ENCODE data around the gene GET3. TPM values are rescaled to one million over a fixed set of nuclear protein-coding genes. Genes with fewer than 3 reads are reported as not detected.

GET3 gene
- total and polyA plus RNA-seq, 2 of the 4 experiments (the other 2 are of a cell fraction), result 129 to 152 TPM

- Histone ChIP-seq H4K5ac (ENCODE audit: low read depth, low read length) (no peak overlapping the region), H3K56ac (ENCODE audit: extremely low read depth, insufficient read depth, low read length) (no peak overlapping the region), H3K36me3 (ENCODE audit: control insufficient read depth, insufficient read depth, low read length) (peaks cover 2% of the 10 kb centered on the region; the same call in 1 of the 2 replicates), H3K4ac (ENCODE audit: low read depth, low read length) (no peak overlapping the region), H3K9me1 (ENCODE audit: insufficient read depth, low read length) (no peaks in the 10 kb centered on the region; the same call in 1 of the 2 replicates), H3K23ac (ENCODE audit: low read depth, low read length) (no peak overlapping the region), H3K18ac (ENCODE audit: low read depth, low read length) (no peak overlapping the region), H3K27me3 (ENCODE audit: control insufficient read depth, insufficient read depth, low read length) (no peaks in the 10 kb centered on the region), H2BK20ac (ENCODE audit: low read depth, low read length) (no peak overlapping the region), H2AK5ac (ENCODE audit: low read depth, low read length) (no peak overlapping the region), H2AK9ac (replicated peaks; ENCODE audit: low read depth, low read length, poor library complexity) (no peak overlapping the region), H3K4me3 (ENCODE audit: insufficient read depth, low read depth, low read length) (no peak overlapping the region), H3K9me3 (ENCODE audit: control insufficient read depth, insufficient read depth, low read length) (no peaks in the 10 kb centered on the region), H2BK15ac (ENCODE audit: low read depth, low read length) (no peak overlapping the region), H3K4me1 (ENCODE audit: control insufficient read depth, insufficient read depth, low read length) (peaks cover 2% of the 10 kb centered on the region; the same call in 1 of the 2 replicates), H3K14ac (replicated peaks; ENCODE audit: low read depth, low read length) (no peak overlapping the region), H2BK120ac (ENCODE audit: low read depth, low read length) (no peak overlapping the region), H2BK5ac (ENCODE audit: low read depth, low read length, poor library complexity, severe bottlenecking) (no peak overlapping the region), H4K20me1 (ENCODE audit: insufficient read depth, low read length) (no peaks in the 10 kb centered on the region; the same call in 1 of the 2 replicates), H3K27ac (ENCODE audit: insufficient read depth, low read length) (no peak overlapping the region), H3K9ac (ENCODE audit: low read depth, low read length) (no peak overlapping the region), H4K91ac (ENCODE audit: insufficient read depth, low read depth, low read length) (no peak overlapping the region), H3K79me1 (ENCODE audit: low read depth in 1 of 2, low read length in 2 of 2) (peaks cover 7 to 27% of the 10 kb centered on the region in 2 experiments), H3K4me2 (ENCODE audit: low read depth, low read length) (no peak overlapping the region), H2AFZ (replicated peaks; ENCODE audit: low read length, poor library complexity) (no peak overlapping the region), H4K8ac (ENCODE audit: low read depth in 2 of 2, low read length in 2 of 2) (no peak overlapping the region)
- ChIA-PET POLR2A (ENCODE audit: unreplicated experiment) (no interaction called here), CTCF (no interaction called here)
- no peak for TF ChIP-seq MXI1 (IDR thresholded peaks at IDR 0.05; ENCODE audit: borderline replicate concordance, low read depth, low read length)
- no peak for TF ChIP-seq RCOR1 (IDR thresholded peaks at IDR 0.05; ENCODE audit: insufficient replicate concordance, low read length)
- no peak for TF ChIP-seq CHD1 (IDR thresholded peaks at IDR 0.05; ENCODE audit: low read depth, low read length)
- no peak for TF ChIP-seq NFE2L2 (IDR thresholded peaks at IDR 0.05; ENCODE audit: low read depth, low read length)
- no peak for TF ChIP-seq MAFK (IDR thresholded peaks at IDR 0.05; ENCODE audit: low read depth, low read length)
- TF ChIP-seq, protein P1, sequence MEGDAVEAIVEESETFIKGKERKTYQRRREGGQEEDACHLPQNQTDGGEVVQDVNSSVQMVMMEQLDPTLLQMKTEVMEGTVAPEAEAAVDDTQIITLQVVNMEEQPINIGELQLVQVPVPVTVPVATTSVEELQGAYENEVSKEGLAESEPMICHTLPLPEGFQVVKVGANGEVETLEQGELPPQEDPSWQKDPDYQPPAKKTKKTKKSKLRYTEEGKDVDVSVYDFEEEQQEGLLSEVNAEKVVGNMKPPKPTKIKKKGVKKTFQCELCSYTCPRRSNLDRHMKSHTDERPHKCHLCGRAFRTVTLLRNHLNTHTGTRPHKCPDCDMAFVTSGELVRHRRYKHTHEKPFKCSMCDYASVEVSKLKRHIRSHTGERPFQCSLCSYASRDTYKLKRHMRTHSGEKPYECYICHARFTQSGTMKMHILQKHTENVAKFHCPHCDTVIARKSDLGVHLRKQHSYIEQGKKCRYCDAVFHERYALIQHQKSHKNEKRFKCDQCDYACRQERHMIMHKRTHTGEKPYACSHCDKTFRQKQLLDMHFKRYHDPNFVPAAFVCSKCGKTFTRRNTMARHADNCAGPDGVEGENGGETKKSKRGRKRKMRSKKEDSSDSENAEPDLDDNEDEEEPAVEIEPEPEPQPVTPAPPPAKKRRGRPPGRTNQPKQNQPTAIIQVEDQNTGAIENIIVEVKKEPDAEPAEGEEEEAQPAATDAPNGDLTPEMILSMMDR (conservative IDR thresholded peaks at IDR 0.05; ENCODE audit: low read depth, low read length), result no peak
- no peak for TF ChIP-seq CEBPB (IDR thresholded peaks at IDR 0.05; ENCODE audit: low read depth, low read length)
- TF ChIP-seq RAD21 (IDR thresholded peaks at IDR 0.05; ENCODE audit: low read length), result no peak
- no peak for TF ChIP-seq USF2 (IDR thresholded peaks at IDR 0.05; ENCODE audit: low read depth, low read length)
- TF ChIP-seq FOS (IDR thresholded peaks at IDR 0.05; ENCODE audit: low read depth, low read length), result no peak
- no TSS peak for BruUV-seq (replicated peaks)
- DNase-seq (no peak), ATAC-seq (ENCODE audit: low read depth) (no peak)
- WGBS, 2 experiments (ENCODE audit: extremely low coverage in 2 of 2, insufficient read length in 1 of 2), result 100% methylated on average over 1 of the region's 5 CpGs; no CpG with 5 or more reads in 1 of the 2 experiments
- dilution Hi-C loops (cut with HindIII; ENCODE audit: low sequenced_read_pairs, unreplicated experiment), result no loop called here
- in situ Hi-C loops (cut with MboI; ENCODE audit: low sequenced_read_pairs), result no loop called here
- intact Hi-C loops (cut with micrococcal nuclease), result no loop called here
Observed at GRCh38 chr19:12692960-12693359, 44.3 kb upstream of the GET3 start.
